Measurements from ENCODE around the gene PPP1R7.

Gene PPP1R7

GRCh38 chr2:241228860-241229516, 78.7 kb downstream of the PPP1R7 start:
- no peak for DNase-seq (ENCODE audit: low read depth in 2 of 2)

GRCh38 chr2:241229563-241230401, 79.5 kb downstream of the PPP1R7 start:
- no peak for DNase-seq (ENCODE audit: low read depth in 2 of 2)

- DNase-seq (ENCODE audit: low read depth in 2 of 2), result no peak
These were observed 80.2 kb downstream of the PPP1R7 start for GRCh38 chr2:241230435-241230834.

- DNase-seq (ENCODE audit: low read depth in 2 of 2), result no peak
These were observed 82.7 kb downstream of the PPP1R7 start for GRCh38 chr2:241232736-241233575.

Data from stimulated activated CD8-positive, alpha-beta memory T cell treated with anti-CD3 and anti-CD28 coated beads, Interleukin-15, amount 100 ng/mL, for 48 hours (primary cell).